Amniotic stem cell (primary cell): ENCODE data around the gene HSPH1.
"Not testable (repeated sequence)": the region's sequence is repeated elsewhere in the genome, so short reads cannot be mapped to it uniquely, and the experiment has no call there.

Experiments
- DNase-seq: peaks from one replicate; lab custom pipeline; 2025; lab: John Stamatoyannopoulos, UW

HSPH1 gene

GRCh38 chr13:31131470-31131961 is 30.2 kb downstream of the HSPH1 start:
- no peak for DNase-seq

DNA sequence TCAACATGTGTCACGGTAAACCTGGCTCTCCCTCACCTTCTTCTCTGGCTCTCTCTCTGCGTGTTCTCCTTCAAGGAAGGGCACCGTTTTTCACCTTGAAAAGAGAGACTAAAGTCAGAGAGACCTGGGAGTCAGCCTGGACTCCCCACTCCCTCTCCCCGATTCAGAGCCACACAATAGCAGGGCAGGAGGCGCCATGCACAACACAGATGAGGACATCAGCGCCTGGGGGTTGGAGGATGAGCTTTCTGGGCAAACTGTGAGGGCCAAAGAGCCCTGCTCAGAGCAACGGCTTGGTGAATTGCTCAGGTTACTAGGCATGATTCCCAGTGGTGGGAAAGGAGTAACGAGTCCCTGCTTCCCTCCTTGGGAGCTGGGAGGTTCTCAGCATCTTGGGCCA is 32.3 kb downstream of the HSPH1 start:
- DNase-seq = no peak

GRCh38 chr13:31124204-31124603 is 37.5 kb downstream of the HSPH1 start:
- no peak for DNase-seq

GRCh38 chr13:31122544-31123260 is 39.0 kb downstream of the HSPH1 start:
- no peak for DNase-seq

DNA sequence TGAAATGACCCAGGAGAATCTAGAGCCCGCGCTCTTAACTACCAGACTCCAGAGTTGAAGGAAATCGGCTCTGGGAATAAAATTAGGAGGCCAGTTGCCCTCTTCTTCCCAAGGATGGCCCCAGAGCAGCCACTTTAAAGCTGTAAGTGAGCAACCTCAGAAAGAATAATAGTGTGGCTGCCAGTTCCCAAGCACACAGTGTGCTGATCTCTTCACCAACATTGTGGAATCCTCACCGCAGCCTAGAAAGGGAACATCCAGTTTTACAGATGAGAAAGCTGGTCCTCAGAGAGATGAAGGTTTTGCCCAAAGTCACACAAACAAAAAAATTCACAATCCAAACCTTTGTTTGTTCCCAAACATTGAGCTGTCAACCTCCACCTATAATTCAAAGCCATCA is 39.6 kb downstream of the HSPH1 start:
- DNase-seq = no peak

- DNase-seq = no peak
Observed at GRCh38 chr13:31121379-31122140, 40.1 kb downstream of the HSPH1 start.

- DNase-seq = no peak
Observed at GRCh38 chr13:31119966-31120700, 41.6 kb downstream of the HSPH1 start.

GRCh38 chr13:31119526-31119925 is 42.2 kb downstream of the HSPH1 start:
- no peak for DNase-seq

- DNase-seq = no peak
Observed at GRCh38 chr13:31116224-31116623, 45.5 kb downstream of the HSPH1 start.

- no peak for DNase-seq
Observed at GRCh38 chr13:31115616-31116015, 46.1 kb downstream of the HSPH1 start.

GRCh38 chr13:31114641-31115040 is 47.1 kb downstream of the HSPH1 start:
- DNase-seq = no peak

DNA sequence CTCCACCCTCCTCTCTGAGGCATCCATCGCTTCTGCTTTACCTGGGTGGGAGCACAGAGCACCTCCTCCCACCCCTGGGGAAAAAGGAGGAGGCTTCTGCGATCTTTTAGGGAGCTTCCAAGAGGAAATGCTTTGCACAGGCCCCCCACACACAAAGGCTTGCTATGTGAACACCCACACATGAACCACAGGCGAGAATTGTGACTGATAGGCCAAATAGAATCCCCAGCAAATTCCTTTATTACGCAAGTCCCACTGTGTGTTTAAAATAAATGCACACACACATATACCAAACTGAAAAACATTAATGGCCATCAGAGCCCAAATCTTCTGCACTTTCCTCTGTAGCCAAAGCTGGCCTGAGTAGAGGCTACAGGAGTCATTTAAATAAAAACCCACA is 50.6 kb downstream of the HSPH1 start:
- DNase-seq = no peak

- no peak for DNase-seq
Observed at GRCh38 chr13:31110617-31111016, 51.1 kb downstream of the HSPH1 start.

- DNase-seq = no peak
Observed at GRCh38 chr13:31110169-31110568, 51.5 kb downstream of the HSPH1 start.

DNA sequence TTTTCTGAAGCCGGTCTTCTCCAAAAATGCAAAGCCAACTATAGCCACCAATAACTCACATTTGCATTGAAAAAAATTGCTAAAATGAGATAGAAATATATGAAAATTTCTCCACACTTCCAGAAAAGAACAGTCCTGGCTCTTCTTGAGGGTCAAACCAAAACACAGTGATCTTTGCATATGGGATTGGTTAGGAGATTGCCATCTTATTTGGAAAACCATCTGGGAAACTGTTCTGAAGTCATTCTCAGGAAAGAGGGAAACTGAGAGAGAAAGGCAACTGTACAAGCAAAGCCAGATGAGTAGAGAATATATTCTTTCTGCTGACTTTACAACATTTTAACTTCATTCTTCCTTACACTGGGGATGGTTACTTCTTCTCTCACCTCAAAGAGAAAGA is 54.6 kb downstream of the HSPH1 start:
- DNase-seq = no peak

DNA sequence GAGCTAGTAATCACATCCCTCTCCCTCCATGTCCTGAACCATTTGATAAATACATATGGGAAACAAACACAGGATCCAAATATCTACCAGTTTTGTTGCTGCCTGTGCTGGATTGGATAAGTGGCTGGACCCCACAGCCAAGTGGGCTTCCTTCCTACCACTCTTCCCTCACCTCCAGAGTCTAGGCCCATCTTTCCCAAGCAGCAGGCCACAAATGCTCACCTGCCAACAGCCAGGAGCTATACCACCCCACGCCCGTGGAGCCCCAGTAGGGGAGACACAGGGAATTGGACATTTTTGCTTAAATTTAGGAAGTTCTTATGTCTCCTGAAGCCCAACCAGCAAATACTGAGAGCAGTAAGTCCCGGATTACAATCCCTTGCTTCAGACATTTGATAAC is 55.8 kb downstream of the HSPH1 start:
- DNase-seq = no peak

GRCh38 chr13:31105020-31105795 is 56.5 kb downstream of the HSPH1 start:
- no peak for DNase-seq

DNA sequence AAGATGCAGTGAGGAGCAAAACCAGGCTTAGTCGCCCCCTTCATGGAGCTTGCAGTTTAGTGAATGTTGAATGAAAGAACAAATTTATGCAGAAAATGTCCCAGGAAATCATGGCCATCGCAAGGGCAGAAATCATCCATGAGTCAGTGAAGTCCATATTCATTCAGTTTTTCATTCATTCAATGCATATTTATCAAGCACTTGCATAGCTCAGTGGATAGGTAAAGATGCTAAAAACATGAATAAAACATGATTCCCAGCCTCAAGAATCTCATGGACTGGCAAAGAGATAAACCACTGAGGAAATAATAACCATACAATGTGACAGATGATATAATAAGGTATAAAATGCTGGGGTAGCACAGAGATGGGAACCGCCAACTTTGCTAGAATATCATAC is 58.8 kb downstream of the HSPH1 start:
- DNase-seq = no peak

- DNase-seq = no peak
Observed at GRCh38 chr13:31101472-31102170, 60.1 kb downstream of the HSPH1 start.

- no peak for DNase-seq
Observed at GRCh38 chr13:31100721-31101120, 61.0 kb downstream of the HSPH1 start.

DNA sequence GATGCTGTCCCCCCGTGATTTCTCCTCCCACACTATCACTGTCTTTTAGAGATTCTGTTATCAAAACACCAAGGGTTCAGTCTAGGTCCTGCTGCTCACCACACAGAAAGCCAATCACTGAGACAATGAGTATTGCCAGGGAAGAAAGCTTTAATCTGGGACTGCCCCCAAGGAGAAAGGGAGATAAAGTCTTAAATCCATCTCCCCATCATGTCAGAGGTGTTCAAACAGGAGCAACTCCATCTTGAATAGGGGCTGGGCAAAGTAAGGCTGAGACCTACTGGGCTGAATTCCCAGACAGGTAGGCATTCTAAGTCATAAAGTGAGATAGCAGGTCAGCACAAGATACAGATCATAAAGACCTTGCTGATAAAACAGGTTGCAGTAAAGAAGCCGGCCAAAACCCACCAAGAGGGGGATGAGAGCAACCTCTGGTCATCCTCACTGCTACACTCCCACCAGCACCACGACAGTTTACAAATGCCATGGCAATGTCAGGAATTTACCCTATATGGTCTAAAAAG is 63.7 kb downstream of the HSPH1 start:
- DNase-seq = not testable (repeated sequence)
